NCI-H524 treated with DMSO at 0.1 percent for 48 hours (cell line): ENCODE data around the gene SYT9.
"Not testable (repeated sequence)": the region's sequence is repeated elsewhere in the genome, so short reads cannot be mapped to it uniquely, and the experiment has no call there.

Experiments used
- DNase-seq: peaks from one replicate; lab custom pipeline; 2025; lab: John Stamatoyannopoulos, UW

SYT9 gene

DNA sequence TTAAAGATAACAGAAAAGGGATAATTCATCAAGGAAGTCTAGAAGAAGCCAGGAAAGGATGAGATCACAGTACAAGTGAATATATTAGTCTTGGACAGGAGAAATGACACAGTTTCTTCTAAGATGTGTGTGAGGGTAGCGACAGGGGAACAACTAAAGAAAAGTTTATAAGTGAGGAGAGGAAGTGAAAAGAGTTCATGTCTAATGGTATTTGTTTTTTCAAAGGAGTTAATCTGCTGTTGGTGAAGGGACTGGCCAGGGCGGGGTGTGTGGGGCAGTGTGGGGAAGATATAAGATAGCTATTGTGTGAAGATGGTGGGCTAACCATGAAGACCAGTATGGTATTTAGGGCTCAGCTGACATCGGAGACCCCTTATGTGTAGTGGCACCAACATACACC is 254.5 kb downstream of the SYT9 start:
- DNase-seq = no peak

DNA sequence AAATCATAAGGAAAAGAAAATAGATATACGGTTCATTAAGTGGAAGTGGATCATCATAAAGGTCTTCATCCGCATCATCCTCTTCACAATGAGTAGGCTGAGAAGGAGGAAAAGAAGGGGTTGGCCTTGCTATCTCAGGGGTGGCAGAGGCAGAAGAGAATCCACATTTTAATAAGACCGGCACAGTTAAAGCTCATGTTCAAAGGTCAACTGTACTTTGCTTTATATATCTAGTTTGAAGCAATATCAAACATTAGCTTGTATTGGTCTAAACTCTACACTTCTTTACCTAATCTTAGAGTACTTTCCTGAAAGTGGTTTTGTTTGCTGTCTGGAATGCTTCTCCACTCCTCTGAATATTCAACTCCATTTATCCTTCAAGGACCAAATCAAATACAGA is 256.4 kb downstream of the SYT9 start:
- DNase-seq = no peak

DNA sequence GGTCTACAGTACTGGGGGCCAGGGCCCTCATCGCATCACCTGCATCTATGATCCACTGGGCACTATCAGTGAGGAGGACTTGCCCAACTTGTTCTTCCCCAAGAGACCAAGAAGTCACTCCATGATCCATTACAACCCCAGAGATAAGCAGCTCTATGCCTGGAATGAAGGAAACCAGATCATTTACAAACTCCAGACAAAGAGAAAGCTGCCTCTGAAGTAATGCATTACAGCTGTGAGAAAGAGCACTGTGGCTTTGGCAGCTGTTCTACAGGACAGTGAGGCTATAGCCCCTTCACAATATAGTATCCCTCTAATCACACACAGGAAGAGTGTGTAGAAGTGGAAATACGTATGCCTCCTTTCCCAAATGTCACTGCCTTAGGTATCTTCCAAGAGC is 258.3 kb downstream of the SYT9 start:
- no peak for DNase-seq

DNA sequence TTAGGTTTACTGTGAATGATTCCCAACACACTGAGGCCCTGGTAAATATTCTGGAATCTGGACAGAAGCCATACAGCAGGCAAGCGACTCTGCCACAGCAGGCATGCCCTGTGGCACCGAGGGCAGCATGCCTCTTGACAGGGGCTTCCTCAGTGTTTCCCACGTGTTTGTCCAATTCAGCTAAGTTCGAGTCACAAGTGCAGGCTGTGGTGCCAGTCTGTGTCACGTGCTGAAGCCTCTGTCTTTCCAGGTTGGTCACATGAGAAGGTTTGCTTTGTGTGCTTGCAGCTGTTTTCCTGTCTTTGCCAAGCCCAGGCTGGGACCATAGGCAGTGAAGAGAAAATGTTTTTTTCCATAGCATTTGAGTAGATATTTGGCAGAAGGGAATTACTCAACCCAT is 259.7 kb downstream of the SYT9 start:
- no peak for DNase-seq

DNA sequence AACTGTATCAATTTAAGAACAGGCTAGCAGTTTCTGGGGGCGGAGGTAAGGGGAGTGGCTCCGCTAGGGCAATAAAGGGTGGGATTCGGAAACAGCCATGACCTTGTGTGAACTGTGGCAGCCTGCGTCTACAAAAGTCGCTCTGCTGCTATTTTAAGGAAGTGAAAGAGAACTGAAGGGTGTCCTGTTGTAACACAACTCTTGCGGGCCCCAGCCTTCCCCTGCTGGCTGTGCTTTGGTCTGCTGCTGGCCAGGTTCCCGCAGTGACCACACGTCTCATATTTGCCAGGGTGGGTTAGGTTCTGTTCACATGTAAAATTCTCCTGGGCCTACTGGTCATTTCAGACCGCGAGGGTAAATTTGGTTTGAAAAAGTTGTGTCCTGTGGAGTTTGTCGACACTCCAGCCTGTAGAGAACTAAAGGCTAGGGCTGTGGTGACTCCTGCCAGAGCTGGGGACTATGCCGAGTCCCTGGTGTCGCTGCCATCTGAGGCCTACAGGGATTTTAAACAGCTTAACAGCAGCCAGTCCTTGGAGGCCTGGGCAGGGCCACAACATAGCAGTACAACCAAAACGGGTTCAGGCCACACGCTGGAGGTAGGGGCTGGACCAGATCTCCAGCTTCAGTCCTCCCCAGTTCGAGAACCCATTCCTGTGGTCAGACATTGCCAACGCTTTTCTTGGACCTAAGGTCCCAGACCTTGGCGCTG is 261.0 kb downstream of the SYT9 start:
- DNase-seq = no peak

DNA sequence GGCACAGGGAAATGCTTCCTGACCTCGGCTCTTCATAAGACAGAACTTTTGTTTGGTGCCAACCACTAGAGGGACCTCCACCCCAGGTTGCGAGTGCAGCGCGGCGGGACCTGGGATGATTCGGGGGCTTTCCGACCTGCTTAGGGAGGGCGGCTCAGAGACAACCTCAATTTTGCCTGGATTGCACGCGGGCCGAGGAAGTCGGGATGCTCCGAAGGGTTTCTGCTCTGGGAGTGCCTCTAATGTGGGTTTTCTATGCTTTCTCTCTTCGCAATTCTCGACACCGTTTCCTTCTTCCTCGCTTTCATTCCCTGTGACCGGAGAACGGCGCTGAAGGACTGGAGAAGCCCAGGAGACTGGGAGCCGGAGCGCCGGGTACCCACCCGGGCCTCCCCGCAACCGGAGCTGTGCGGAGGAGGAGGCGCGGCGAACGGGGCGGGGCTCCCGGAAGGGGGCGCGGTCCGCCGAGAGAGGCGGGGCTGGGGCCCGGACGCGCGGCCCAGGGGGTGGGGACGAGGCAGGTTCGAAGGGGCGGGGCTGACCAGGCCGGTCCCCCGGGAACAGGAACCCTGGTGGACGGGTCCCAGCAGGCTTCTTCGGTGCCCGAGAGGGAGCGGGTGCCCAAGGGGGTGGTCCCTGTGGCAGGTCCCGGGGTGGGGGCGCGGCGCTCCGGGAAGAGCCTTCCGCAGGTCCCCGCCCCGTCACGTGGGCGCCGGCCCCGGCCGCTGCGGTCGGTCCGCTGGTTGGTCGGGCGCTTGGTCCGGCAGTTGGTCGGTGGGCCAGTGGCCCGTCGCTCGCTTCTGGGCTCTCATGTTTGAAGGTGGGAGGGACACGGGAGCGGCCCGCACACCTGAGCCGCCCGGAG is 261.8 kb downstream of the SYT9 start, which contains the start of gene PPFIBP2:
TSS of gene PPFIBP2 (plus strand) at position 766 of the 865 bp plus-strand sequence. CDS start 35,477 bp downstream, outside the sequence.
- DNase-seq = peak; percentile 7

DNA sequence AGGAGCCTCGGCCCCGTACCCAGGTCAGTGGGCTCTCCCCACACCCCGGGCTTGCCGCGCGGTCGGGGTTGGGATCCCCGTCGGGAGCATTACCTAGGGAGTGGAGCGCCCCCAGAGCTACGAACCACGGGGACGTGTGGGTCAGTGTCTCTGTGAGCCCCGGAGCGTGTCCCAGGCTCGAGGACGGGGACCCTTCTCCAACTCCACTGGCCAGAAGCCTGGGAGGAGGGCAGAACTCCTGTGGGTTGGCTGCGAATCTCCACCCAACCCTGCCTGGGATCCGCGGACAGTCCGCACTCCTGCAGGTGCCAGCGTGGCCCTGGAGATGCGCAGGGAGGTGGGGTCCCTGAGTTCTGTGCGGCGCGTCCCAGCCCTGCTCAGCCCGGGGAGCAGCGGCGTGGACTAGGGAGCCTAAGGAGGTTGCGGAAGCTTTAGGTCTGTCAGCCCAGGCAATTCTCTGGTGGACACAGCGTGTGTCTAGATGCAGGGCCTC is 262.4 kb downstream of the SYT9 start:
- DNase-seq = no peak

DNA sequence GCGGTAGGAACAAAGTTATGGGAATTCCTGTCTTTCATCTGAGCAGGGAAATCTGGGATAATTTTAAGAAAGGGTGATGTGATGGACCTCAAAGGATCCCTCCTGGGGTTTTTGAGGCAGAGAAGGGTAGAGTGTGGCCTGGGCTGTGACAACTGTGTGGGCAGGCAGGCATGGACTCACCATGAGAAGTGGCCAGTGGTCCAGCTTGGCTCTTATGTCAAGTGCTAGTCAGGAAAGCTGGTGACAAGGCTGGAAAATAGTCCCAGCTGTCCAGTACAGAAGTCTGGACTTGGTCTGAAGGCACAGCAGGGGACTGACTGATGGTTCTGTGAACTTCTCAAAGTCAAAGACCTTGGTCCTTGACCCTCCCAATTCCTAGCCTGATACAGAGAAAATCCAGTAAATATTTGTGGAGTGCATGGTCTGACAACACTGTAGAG is 263.8 kb downstream of the SYT9 start:
- no peak for DNase-seq

DNA sequence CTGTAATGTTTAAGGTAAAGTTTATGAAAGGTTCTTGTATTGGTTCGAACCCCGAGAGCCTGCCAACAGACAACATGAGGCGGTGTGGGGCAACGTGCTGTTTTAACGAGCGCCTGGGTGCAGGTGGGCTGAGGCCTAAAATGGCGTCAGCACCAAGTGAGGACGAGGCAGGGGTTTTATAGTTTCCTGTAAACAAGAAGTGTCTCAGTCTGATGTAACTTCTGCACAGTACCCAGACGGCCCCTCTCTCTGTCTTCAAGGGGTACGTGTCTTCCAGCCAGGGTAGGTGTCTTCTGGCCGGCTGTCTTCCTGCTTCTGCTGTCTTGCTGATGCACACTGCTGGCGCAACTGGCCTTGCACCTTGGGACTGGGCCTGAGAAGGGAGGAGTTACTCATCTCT is 264.8 kb downstream of the SYT9 start:
- no peak for DNase-seq

DNA sequence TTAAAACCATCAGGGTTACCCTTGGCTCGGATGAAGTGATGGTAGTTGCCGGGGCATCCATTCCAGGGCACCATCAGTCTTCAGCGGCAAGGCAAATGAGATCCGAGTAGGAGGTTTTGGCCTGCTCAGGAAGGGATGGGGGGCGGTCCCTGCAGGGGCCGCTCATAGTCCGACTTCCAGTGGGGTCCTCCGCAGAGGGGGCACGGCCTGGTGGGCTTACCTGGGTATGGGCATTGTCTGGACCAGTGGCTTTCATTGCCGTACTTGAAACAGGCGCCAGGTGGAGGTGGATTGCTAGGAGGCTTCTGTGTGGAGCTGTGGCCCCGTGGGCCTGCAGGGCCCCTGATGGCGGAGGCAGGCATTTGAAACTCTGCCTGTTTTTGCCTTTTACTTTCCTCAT is 266.0 kb downstream of the SYT9 start:
- not testable (repeated sequence) for DNase-seq
